Retinal pigment epithelial cell (primary cell): Measurements from ENCODE around the gene TBCEL.
"Not testable (repeated sequence)": the region's sequence is repeated elsewhere in the genome, so short reads cannot be mapped to it uniquely, and the experiment has no call there.

Source experiments
- DNase-seq: peaks from one replicate; pipeline ENCODE4 v3.0.0-alpha.2; 2010; ENCODE audit warnings: low read depth
- H3K4me3 ChIP-seq: 2 replicates; pipeline ENCODE4 v1.5.1; 2011; ENCODE audit warnings: mild to moderate bottlenecking, low read length, control low read depth, moderate library complexity
- TF ChIP-seq, protein P1 (sequence below): conservative IDR thresholded peaks from 2 replicates; pipeline ENCODE4 v1.5.1; 2011; ENCODE audit warnings: low read depth, low read length, control low read depth, inconsistent platforms

The TBCEL gene

DNA sequence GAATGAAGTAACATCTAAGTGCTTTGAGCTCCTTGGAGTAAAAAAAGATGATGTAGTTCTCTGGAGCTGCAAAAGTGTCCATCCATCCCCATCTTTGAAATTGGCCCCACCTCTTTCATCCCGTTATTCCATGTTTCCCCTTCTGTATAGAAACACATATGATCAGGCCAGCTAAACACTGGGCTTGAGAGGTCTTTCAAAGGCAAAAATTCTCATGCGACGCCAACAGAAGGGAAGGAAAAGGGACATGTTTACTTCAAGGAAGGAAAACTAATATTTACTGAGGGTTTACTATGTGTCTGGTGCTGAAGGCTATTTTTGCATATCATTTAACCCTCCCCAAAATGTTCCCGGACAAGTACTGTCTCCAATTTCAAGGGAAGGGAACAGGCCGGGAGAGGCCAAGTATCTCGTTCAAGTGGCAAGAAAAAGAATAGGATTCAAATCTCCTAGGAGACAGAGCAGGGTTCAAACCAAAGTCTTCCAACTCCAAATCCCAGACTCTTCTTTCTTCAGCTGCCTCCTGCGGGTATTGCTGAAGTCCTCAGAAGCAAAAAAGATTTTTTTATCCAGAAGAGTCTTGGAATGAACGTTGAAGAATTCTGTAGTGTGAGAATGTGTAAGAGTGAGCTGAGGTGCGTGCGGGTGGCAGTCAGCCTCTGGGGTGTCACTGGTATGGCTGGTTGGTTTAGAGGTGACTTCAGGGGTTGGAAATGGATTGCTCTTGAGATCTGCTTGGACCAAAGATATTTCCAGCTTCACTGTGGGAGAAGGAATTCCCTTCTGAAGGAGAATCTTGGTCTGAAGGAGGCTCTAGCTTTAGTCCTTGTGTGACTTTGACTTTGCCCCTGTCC lies 87.2 kb downstream of the TBCEL start:
- no peak for DNase-seq
- no peak overlapping the region for H3K4me3 ChIP-seq
- TF ChIP-seq, protein P1, sequence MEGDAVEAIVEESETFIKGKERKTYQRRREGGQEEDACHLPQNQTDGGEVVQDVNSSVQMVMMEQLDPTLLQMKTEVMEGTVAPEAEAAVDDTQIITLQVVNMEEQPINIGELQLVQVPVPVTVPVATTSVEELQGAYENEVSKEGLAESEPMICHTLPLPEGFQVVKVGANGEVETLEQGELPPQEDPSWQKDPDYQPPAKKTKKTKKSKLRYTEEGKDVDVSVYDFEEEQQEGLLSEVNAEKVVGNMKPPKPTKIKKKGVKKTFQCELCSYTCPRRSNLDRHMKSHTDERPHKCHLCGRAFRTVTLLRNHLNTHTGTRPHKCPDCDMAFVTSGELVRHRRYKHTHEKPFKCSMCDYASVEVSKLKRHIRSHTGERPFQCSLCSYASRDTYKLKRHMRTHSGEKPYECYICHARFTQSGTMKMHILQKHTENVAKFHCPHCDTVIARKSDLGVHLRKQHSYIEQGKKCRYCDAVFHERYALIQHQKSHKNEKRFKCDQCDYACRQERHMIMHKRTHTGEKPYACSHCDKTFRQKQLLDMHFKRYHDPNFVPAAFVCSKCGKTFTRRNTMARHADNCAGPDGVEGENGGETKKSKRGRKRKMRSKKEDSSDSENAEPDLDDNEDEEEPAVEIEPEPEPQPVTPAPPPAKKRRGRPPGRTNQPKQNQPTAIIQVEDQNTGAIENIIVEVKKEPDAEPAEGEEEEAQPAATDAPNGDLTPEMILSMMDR, result no peak

GRCh38 chr11:121112498-121113455 lies 88.9 kb downstream of the TBCEL start:
- no peak overlapping the region for H3K4me3 ChIP-seq
- TF ChIP-seq, protein P1, result peak; percentile 53
- DNase-seq, result peak; percentile 15

DNA sequence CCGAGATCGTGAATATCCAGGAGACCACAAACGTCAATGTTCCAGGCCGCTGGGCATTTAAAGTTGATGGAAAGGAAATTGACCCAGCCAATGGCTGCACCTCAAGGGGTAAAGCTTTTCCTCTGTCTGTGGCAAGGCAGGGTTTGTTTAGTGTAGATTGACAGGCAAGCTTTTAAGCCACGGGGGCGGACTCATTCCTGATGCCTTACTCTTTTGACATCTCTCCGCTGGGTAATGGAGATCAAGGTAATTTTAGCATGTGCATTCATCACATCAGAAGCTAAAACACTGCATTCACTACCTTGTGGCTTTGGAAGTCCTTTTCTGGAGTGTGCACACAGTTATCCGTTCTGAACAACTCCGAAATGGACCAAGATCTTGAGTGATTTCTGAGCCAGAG lies 89.7 kb downstream of the TBCEL start:
- no peak overlapping the region for H3K4me3 ChIP-seq
- TF ChIP-seq, protein P1, result no peak

GRCh38 chr11:121115024-121115423 lies 91.1 kb downstream of the TBCEL start:
- H3K4me3 ChIP-seq, DNase-seq: not testable (repeated sequence)

More for the DNA sequence above, 89.7 kb downstream of the TBCEL start:
- DNase-seq, result no peak

- DNase-seq, result no peak
- TF ChIP-seq, protein P1, result no peak
- H3K4me3 ChIP-seq, result no peak overlapping the region
Measured at GRCh38 chr11:121117788-121118187, 93.9 kb downstream of the TBCEL start.

DNA sequence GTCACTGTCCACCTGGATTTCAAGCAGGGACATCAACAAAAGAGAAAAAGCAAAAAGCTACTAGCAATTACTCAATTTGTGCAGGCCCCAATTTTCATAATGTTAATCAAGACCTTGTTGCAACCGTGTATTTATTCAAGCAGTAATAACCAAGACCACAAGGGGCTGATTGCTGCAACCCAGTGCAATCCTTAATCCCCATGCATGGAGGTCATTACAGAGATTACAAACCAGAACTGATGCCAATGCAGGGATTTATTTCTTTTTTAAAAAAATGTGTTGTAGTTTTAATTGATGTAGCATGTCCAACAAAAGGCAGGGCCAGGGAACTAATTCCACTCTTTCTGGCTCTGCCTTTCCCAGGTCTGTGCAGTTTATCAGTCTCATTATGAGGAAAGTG lies 95.5 kb downstream of the TBCEL start:
- TF ChIP-seq, protein P1, result peak; percentile 41
- no peak overlapping the region for H3K4me3 ChIP-seq
- peak; percentile 92 for DNase-seq

GRCh38 chr11:121122328-121122727 lies 98.4 kb downstream of the TBCEL start:
- TF ChIP-seq, protein P1, result no peak
- DNase-seq, result no peak
- H3K4me3 ChIP-seq, result no peak overlapping the region
